ENCODE data around the gene THOC1.

THOC1 gene

GRCh38 chr18:217532-218336 lies 50.1 kb downstream of the THOC1 start:
- DNase-seq (ENCODE audit: extremely low spot score, insufficient read length, low read depth) (no peak), FAIRE-seq (no peak)

GRCh38 chr18:215448-216010 lies 52.3 kb downstream of the THOC1 start:
- DNase-seq (ENCODE audit: extremely low spot score, insufficient read length, low read depth): no peak
- FAIRE-seq: no peak

GRCh38 chr18:213966-214365 lies 53.9 kb downstream of the THOC1 start:
- FAIRE-seq (no peak), DNase-seq (ENCODE audit: extremely low spot score, insufficient read length, low read depth) (no peak)

GRCh38 chr18:213505-213904 lies 54.3 kb downstream of the THOC1 start:
- no peak for DNase-seq (ENCODE audit: extremely low spot score, insufficient read length, low read depth)
- no peak for FAIRE-seq

DNA sequence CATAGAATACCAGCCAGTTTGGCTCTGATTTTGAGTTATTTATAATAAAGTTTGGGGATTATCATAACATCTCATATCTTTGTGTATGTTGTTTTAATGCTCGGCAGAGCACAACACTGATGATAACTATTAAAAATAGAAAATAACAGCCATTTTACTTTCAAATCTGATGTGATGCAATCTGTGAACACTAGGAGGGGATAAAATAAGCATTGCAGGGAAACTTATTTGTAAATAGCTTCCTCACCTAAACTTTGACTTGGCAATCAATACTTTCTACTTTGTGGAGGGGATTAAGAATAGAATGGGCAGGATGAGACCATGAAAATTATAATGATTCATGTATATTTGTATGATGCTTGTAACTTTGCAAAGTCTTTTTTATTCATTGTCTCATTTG lies 55.1 kb downstream of the THOC1 start:
- FAIRE-seq (no peak), DNase-seq (ENCODE audit: extremely low spot score, insufficient read length, low read depth) (no peak)

DNA sequence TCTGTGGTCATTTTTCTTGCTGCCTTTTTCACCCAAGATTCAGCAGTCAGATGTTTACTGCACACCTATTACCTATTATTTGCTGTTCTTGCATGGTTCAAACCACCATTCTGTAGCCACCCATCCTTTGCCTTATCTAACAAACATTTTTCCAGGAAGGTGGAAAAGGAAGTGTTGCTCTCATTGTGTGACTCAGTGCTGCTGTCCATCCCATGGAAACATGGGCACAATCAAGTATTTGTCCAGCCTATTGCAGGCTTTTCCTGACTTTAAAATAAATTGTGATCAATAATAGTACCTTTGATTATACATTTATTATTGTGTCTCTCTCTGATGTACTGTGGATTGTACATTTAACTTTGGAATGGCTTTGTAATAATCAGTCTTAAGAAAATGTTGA lies 56.3 kb downstream of the THOC1 start:
- DNase-seq (ENCODE audit: extremely low spot score, insufficient read length, low read depth) (no peak), FAIRE-seq (no peak)

- FAIRE-seq (no peak), DNase-seq (ENCODE audit: extremely low spot score, insufficient read length, low read depth) (no peak)
These were observed 57.1 kb downstream of the THOC1 start for GRCh38 chr18:210733-211132.

- DNase-seq (ENCODE audit: extremely low spot score, insufficient read length, low read depth) (no peak), FAIRE-seq (no peak)
These were observed 57.8 kb downstream of the THOC1 start for GRCh38 chr18:210075-210474.

DNA sequence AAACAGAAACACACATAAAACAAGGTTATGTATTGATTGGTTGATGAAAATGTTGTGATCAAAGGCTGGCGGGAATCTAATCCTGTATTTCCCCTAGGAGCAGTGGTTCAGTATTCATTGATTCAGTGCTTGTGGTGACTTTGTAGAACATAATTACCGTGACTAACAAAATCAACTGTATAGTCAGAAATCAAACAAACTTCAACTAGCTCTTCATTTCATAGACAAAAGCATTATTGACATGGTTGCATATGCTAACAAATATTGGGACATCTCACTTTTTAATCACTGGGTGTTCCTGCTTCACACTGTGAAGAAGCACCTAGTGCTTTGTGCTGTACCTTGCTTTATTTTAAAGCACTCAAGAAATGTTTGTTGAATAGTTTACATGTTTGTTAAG lies 68.1 kb downstream of the THOC1 start:
- DNase-seq (ENCODE audit: extremely low spot score, insufficient read length, low read depth) (no peak), FAIRE-seq (no peak)

DNA sequence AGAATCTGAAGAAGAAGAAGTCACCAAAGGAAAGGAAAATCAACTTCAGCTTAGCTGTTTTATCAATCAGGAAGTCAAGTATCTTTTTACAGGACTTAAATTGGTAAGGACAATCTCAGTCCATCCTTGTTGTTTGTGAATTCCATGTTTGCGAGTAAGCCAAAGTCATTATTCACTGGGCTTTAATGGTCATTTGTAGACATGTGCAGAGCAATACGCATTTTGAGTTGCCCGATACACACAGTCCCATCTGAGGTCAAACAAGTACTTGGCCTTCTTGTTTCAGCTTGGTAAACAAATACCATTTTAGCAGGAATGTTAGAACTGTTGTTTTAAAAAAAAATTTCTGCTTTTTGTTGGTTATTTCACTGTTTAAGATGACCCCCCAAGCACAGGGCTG lies 68.6 kb downstream of the THOC1 start:
- no peak for FAIRE-seq
- no peak for DNase-seq (ENCODE audit: extremely low spot score, insufficient read length, low read depth)

- DNase-seq (ENCODE audit: extremely low spot score, insufficient read length, low read depth) (no peak), FAIRE-seq (no peak)
These were observed 72.2 kb downstream of the THOC1 start for GRCh38 chr18:195651-196050.

- no peak for FAIRE-seq
- DNase-seq (ENCODE audit: extremely low spot score, insufficient read length, low read depth): no peak
These were observed 75.0 kb downstream of the THOC1 start for GRCh38 chr18:192801-193200.

DNA sequence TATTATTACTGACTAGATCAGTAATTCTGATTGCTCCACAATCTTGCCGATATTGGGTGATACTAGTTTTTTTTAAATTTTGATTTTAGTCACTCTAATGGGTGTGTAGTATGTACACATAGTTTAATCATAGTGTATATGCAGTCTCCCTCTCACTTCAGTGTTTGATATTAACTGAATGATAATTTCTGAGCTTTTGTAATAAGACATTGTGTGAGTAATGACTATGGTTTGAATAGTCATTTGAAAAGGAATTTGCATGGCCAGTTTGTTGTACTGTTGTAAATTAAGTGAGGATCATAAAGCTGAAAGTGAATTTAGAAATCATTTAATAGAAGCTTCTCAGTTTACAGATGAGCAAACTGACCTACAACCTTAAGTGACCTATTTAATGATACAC lies 76.1 kb downstream of the THOC1 start:
- FAIRE-seq (no peak), DNase-seq (ENCODE audit: extremely low spot score, insufficient read length, low read depth) (no peak)

GRCh38 chr18:189254-189653 lies 78.6 kb downstream of the THOC1 start:
- DNase-seq (ENCODE audit: extremely low spot score, insufficient read length, low read depth) (no peak), FAIRE-seq (no peak)

DNA sequence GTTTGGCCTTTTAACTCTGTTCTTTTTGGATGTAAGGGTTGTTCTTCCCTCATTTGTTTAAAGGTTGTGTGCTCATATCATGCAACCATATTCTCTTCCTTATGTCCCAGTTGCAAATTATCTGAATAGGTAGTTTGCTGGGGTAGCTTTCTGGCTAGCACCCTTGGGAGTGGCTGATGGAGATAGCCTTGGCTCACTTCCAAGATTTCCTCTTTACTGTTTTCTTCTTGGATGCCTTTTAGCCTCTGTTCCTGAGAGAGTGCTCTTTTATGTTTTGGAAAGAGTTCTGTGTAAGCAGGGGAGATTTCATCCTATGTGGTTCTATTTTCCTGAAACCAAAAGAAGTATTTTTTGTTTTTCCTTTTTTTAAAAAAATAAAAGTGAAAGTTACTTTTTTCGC lies 84.1 kb downstream of the THOC1 start:
- DNase-seq (ENCODE audit: extremely low spot score, insufficient read length, low read depth) (no peak), FAIRE-seq (no peak)

DNA sequence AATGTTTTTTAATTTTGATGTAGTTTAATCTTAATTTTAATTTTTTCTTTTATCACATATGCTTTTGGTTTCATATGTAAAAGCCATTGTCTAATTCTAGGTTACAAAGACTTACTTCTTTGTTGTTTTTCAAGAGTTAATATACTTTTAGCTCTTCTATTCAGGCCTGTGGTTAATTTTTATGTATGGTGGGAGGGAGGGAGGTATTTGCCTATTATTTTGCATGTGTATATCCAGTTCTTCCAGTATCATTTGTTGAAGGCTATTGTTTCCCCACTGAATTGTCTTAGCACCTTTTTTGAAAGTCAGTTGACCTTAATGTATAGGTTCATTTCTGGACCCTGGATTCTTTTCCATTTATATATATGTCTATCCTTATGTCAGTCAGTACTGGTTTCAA lies 86.1 kb downstream of the THOC1 start:
- FAIRE-seq: no peak
- DNase-seq (ENCODE audit: extremely low spot score, insufficient read length, low read depth): no peak

DNA sequence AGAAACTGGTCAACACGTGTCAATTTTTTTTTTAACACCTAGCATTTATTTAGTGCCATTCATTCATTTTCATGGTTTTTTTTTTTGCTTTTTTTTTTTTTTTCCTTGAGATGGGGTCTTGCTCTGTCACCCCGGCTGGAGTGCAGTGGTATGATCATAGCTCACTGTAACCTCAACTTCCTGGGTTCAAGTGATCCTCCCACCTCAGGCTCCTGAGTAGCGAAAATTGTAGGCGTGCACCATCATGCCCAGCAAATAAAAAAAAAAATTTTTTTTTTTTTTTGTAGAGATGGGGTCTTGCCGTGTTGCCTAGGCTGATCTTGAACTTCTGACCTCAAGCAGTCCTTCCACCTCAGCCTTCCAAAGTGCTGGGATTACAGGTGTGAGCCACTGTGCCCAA lies 88.3 kb downstream of the THOC1 start:
- no peak for DNase-seq (ENCODE audit: extremely low spot score, insufficient read length, low read depth)
- no peak for FAIRE-seq

DNA sequence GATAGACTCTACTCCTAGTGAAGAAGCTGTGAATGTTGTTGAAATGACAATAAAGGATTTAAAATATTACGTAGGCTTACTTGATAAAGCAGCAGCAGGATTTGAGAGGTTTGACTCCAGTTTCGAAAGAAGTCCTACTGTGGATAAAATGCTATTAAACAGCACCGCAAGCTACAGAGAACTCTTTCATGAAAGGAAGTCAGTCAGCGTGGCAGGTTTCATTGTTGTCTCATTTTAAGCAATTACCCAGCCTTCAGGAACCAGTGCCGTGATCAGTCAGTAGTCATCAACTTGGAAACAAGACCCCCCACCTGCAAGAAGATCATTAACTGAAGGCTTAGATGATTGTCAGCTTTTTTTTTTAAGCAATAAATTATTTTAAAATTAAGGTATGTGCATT lies 95.5 kb downstream of the THOC1 start:
- no peak for FAIRE-seq
- no peak for DNase-seq (ENCODE audit: extremely low spot score, insufficient read length, low read depth)

Measured in GM18507 (cell line).